Erythroblast (primary cell): ENCODE results near the gene DDX3X.

Source experiments
- GATA1 ChIP-seq: IDR thresholded peaks from 2 replicates; pipeline ENCODE4 v1.6.1; 2011; ENCODE audit warnings: low read depth, mild to moderate bottlenecking, control low read depth, low read length, moderate library complexity
- POLR2A ChIP-seq: IDR thresholded peaks from 2 replicates; pipeline ENCODE4 v1.6.1; 2011; ENCODE audit warnings: mild to moderate bottlenecking, low read length

- no peak for TF ChIP-seq POLR2A
- no peak for TF ChIP-seq GATA1
These were observed 74.6 kb downstream of the DDX3X start for GRCh38 chrX:41408576-41408975.
